ENCODE results near the gene RAB11FIP3. TPM values are rescaled to one million over a fixed set of nuclear protein-coding genes. Genes with fewer than 3 reads are reported as not detected.
A peak's percentile ranks its signal among the peaks of the same experiment; 100 is the strongest.

Gene RAB11FIP3
- total RNA-seq, 1 experiment from 2014 or later = 37.1 TPM

GRCh38 chr16:525520-526180 lies 100.2 kb downstream of the RAB11FIP3 start:
- H2BK5ac ChIP-seq (ENCODE audit: insufficient read length, low read length) = no peak overlapping the region
- no peak overlapping the region for H3K9ac ChIP-seq (ENCODE audit: extremely low read depth, insufficient read length, low read length)
- no peak overlapping the region for H4K8ac ChIP-seq (replicated peaks; ENCODE audit: insufficient read length, low read depth, low read length)
- Mint-ChIP-seq H3K4me1 (peaks cover 18 to 23% of the 10 kb centered on the region in 2 experiments), H3K9me3 (no peaks in the 10 kb centered on the region), H3K27me3 (ENCODE audit: low read depth) (no peaks in the 10 kb centered on the region; the same call in 1 of the 2 replicates), H3K4me3 (peak overlapping the region; percentile 56 to 79), H3K36me3 (ENCODE audit: insufficient read depth in 1 of 3, low read depth in 3 of 3) (peaks cover 0 to 12% (median 12%) of the 10 kb centered on the region in 3 experiments; a peak in 3 of 7 replicates), H3K27ac (peak overlapping the region in 2 of 3 experiments; percentile 7 to 81; a peak in 2 of 7 replicates)
- H3K4ac ChIP-seq (ENCODE audit: low read depth, low read length) = no peak overlapping the region
- no peak overlapping the region for H2BK20ac ChIP-seq (ENCODE audit: low read depth, low read length, poor library complexity, severe bottlenecking)
- no peak for TF ChIP-seq CTCF (conservative IDR thresholded peaks at IDR 0.05)
- no peak overlapping the region for H3K27ac ChIP-seq (ENCODE audit: insufficient read length, low read depth, low read length)
- no peak overlapping the region for H3T11ph ChIP-seq (ENCODE audit: low read length)
- no peak for DNase-seq
- no peak overlapping the region for H4K91ac ChIP-seq (ENCODE audit: insufficient read length, low read depth, low read length)
- H2AFZ ChIP-seq (ENCODE audit: low read length) = no peak overlapping the region
- no peak overlapping the region for H3K14ac ChIP-seq (ENCODE audit: insufficient read depth, low read length)
- peaks cover 6% of the 10 kb centered on the region for H4K20me1 ChIP-seq (ENCODE audit: control insufficient read depth, insufficient read depth, insufficient read length)
- peaks cover 13% of the 10 kb centered on the region for H3K23me2 ChIP-seq (ENCODE audit: insufficient read length, low read depth, low read length, poor library complexity, severe bottlenecking)
- no peak overlapping the region for H2BK15ac ChIP-seq (ENCODE audit: low read depth, low read length)
- no peak overlapping the region for H2BK12ac ChIP-seq (ENCODE audit: insufficient read length, low read depth, low read length)
- no peak overlapping the region for H3K23ac ChIP-seq (ENCODE audit: insufficient read length, low read depth, low read length)
- H3K56ac ChIP-seq (ENCODE audit: insufficient read length, low read depth, low read length) = no peak overlapping the region
- no peaks in the 10 kb centered on the region for H3K27me3 ChIP-seq (ENCODE audit: insufficient read depth, low read length)
- no CpG with 5 or more reads among the region's 13 CpGs for WGBS (ENCODE audit: extremely low coverage, insufficient read length, low lambda C conversion rate)
- H3K4me1 ChIP-seq (ENCODE audit: insufficient read depth, low read length) = no peaks in the 10 kb centered on the region; the same call in 1 of the 2 replicates
- no peak overlapping the region for H2BK120ac ChIP-seq (ENCODE audit: low read depth, low read length, poor library complexity, severe bottlenecking)
- no peak overlapping the region for H4K5ac ChIP-seq (ENCODE audit: insufficient read length, low read depth, low read length)
- no peak overlapping the region for H2AK5ac ChIP-seq (ENCODE audit: insufficient read length, low read length)
- H3K79me1 ChIP-seq (ENCODE audit: insufficient read depth, low read depth, low read length, poor library complexity, severe bottlenecking) = no peaks in the 10 kb centered on the region
- no peaks in the 10 kb centered on the region for H3K9me3 ChIP-seq (ENCODE audit: control insufficient read depth, low read depth, low read length)
- H3K18ac ChIP-seq (ENCODE audit: insufficient read length, low read depth, low read length) = no peak overlapping the region
- peak overlapping the region; percentile 80 for H3K4me2 ChIP-seq (ENCODE audit: insufficient read depth, insufficient read length, low read length)
- H3K79me2 ChIP-seq (ENCODE audit: insufficient read depth, low read length) = peaks cover 19% of the 10 kb centered on the region; the same call in 1 of the 2 replicates
